ENCODE results near the gene COG2. TPM values are rescaled to one million over a fixed set of nuclear protein-coding genes. Genes with fewer than 3 reads are reported as not detected.

The COG2 gene
- total RNA-seq, 4 donors from 2014 or later = 21.9 to 34.4 (median 23.8) TPM

DNA sequence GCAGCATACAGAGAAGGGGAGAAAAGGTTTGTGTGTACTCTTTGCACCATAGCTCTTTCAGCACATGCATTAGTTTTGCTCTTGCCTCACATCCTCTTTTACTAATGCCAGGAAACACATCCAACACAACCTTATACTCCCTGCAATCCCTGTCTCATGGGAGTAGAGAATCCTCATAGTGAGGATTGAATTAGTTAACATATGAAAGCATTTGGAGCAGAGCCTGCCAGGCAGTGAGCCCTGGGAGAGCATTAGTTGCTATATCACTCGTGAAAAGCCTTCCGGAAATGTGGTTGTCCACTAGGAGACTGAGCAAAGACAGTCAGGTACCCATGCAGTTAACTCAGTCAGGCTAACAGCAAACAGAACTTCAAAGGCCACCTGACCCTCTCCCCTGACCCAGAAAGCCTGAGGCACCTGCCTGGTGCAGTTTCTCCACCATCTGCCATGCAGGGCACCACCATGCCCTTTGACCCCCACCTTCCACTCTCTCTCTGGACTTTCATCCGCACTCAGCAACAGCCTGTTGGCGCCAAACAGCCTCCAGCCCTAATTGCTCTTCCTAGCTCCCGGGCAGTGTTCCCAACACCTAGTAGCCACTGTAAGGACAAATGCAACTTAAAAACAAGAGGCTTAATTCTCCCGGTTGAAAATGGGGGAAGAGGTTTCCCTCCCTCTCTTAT is 86.6 kb downstream of the COG2 start:
- H3K9me3 ChIP-seq = no peaks in the 10 kb centered on the region
- no peaks in the 10 kb centered on the region for H3K36me3 ChIP-seq
- DNase-seq (ENCODE audit: low spot score in 2 of 2) = no peak
- 51% methylated on average over 6 of the region's 6 CpGs for WGBS
- no peaks in the 10 kb centered on the region for H3K4me1 ChIP-seq
- H3K27me3 ChIP-seq = no peaks in the 10 kb centered on the region
- no peak overlapping the region for H3K4me3 ChIP-seq
- H3K27ac ChIP-seq = no peak overlapping the region
- TF ChIP-seq POLR2AphosphoS5 (IDR thresholded peaks at IDR 0.05) (no peak), EP300 (IDR thresholded peaks at IDR 0.05) (no peak), POLR2A (IDR thresholded peaks at IDR 0.05) (no peak)
- TF ChIP-seq, protein P1, sequence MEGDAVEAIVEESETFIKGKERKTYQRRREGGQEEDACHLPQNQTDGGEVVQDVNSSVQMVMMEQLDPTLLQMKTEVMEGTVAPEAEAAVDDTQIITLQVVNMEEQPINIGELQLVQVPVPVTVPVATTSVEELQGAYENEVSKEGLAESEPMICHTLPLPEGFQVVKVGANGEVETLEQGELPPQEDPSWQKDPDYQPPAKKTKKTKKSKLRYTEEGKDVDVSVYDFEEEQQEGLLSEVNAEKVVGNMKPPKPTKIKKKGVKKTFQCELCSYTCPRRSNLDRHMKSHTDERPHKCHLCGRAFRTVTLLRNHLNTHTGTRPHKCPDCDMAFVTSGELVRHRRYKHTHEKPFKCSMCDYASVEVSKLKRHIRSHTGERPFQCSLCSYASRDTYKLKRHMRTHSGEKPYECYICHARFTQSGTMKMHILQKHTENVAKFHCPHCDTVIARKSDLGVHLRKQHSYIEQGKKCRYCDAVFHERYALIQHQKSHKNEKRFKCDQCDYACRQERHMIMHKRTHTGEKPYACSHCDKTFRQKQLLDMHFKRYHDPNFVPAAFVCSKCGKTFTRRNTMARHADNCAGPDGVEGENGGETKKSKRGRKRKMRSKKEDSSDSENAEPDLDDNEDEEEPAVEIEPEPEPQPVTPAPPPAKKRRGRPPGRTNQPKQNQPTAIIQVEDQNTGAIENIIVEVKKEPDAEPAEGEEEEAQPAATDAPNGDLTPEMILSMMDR (IDR thresholded peaks at IDR 0.05) = no peak

DNA sequence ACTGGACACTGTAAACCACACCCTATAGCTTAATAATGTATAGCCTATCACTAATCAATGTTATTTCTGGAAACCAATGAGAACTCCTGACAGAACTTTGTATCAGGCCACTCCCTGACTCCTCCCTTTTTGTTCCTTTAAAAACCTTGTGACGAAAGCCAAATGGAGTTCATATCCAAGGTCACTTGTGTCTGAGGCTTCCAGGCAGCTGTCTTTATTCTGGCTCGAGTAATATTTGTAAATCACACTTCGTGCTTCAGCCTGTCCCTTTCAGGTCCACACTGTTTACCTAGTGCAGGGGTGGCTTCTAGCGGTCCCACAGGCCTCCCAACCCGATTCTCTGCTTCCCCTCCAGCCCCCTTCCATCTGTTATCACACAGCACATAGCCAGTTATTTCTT is 88.7 kb downstream of the COG2 start:
- TF ChIP-seq EP300 (IDR thresholded peaks at IDR 0.05) = no peak
- TF ChIP-seq POLR2A (IDR thresholded peaks at IDR 0.05) = no peak
- TF ChIP-seq, protein P1 (IDR thresholded peaks at IDR 0.05) = no peak
- no peak for TF ChIP-seq POLR2AphosphoS5 (IDR thresholded peaks at IDR 0.05)
- Histone ChIP-seq H3K4me1 (no peaks in the 10 kb centered on the region), H3K36me3 (no peaks in the 10 kb centered on the region), H3K4me3 (no peak overlapping the region), H3K9me3 (no peaks in the 10 kb centered on the region), H3K27me3 (no peaks in the 10 kb centered on the region), H3K27ac (no peak overlapping the region)
- DNase-seq (ENCODE audit: low spot score in 2 of 2) = no peak
- 56% methylated on average over 5 of the region's 5 CpGs for WGBS

DNA sequence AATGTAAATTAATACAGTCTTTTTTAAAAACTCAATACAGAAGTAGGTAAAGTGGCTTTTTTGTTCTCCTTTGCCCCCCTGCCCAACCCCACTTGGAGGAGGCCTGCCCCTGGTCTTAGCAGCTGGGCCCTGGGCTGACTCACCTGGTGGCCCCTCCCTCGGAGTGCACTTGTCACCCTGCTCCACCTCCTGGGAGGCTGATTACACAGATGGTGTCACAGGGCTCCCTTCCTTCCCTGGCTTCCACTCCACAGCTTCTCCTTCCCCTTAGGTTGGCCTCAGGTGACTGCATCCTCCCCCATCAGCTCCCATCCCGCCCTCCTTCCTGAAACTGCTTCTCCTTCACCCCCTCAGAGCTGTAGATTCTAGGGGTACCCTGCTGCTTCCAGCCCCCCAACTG is 93.2 kb downstream of the COG2 start:
- WGBS = 47% methylated on average over 2 of the region's 2 CpGs
- H3K27ac ChIP-seq = no peak overlapping the region
- no peaks in the 10 kb centered on the region for H3K4me1 ChIP-seq
- H3K36me3 ChIP-seq = no peaks in the 10 kb centered on the region
- H3K27me3 ChIP-seq = peaks cover 6% of the 10 kb centered on the region
- DNase-seq (ENCODE audit: low spot score in 2 of 2) = no peak
- no peaks in the 10 kb centered on the region for H3K9me3 ChIP-seq
- no peak overlapping the region for H3K4me3 ChIP-seq
- no peak for TF ChIP-seq POLR2AphosphoS5 (IDR thresholded peaks at IDR 0.05)
- TF ChIP-seq, protein P1 (IDR thresholded peaks at IDR 0.05) = no peak
- TF ChIP-seq EP300 (IDR thresholded peaks at IDR 0.05) = no peak
- no peak for TF ChIP-seq POLR2A (IDR thresholded peaks at IDR 0.05)

DNA sequence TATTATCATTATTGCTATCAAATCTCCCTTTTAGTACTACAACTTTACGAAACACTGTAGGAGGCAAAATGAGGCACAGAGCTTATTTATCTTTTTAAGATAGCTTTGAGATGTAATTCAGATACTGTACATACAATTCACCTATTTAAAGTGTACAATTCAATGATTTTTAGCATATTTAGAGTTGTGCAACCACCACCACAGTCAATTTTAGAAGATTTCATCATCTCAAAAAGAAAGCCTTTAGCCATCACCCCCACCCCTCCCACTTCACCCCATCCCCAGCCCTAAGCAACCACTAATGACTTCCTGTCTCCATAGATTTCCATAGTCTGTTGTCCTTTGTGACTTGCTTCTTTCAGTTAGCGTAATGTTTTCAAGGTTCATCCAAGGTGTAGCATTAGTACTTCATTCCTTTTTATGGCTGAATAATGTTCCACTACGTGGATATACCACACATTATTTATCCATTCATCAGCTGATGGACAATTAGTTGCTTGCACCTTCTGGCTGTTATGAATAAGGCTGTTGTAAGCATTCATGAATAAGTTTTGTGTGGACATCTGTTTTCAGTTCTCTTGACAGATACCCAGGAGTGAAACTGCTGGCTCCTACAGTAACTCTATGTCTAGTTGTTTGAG is 95.5 kb downstream of the COG2 start:
- WGBS = 92% methylated on average over 3 of the region's 3 CpGs

More for the DNA sequence above, 95.5 kb downstream of the COG2 start:
- TF ChIP-seq EP300 (IDR thresholded peaks at IDR 0.05) (no peak), POLR2A (IDR thresholded peaks at IDR 0.05) (no peak), POLR2AphosphoS5 (IDR thresholded peaks at IDR 0.05) (no peak)
- TF ChIP-seq, protein P1 (IDR thresholded peaks at IDR 0.05) = no peak
- DNase-seq (ENCODE audit: low spot score in 2 of 2) = no peak
- H3K4me1 ChIP-seq = no peaks in the 10 kb centered on the region
- H3K4me3 ChIP-seq = no peak overlapping the region
- no peaks in the 10 kb centered on the region for H3K9me3 ChIP-seq
- no peak overlapping the region for H3K27ac ChIP-seq
- H3K27me3 ChIP-seq = peaks cover 6% of the 10 kb centered on the region
- H3K36me3 ChIP-seq = no peaks in the 10 kb centered on the region
